Endothelial cell (in vitro differentiated cells): ENCODE measurements around the gene CLEC4G. TPM values are rescaled to one million over a fixed set of nuclear protein-coding genes. Genes with fewer than 3 reads are reported as not detected.

Experiments used
- DNase-seq: peaks from one replicate; pipeline ENCODE4 v3.0.0; 2021; ENCODE audit warnings: low spot score
- H3K27ac Mint-ChIP-seq: one replicate; pipeline ENCODE4 v1.8.0; 2021; ENCODE audit warnings: mixed read lengths, inconsistent platforms; ENCODE audit not compliant: unreplicated experiment
- H3K27me3 Mint-ChIP-seq: one replicate; pipeline ENCODE4 v1.8.0; 2021; ENCODE audit warnings: mild to moderate bottlenecking, moderate library complexity, mixed read lengths, inconsistent platforms; ENCODE audit not compliant: unreplicated experiment
- H3K36me3 Mint-ChIP-seq: one replicate; pipeline ENCODE4 v1.8.0; 2021; ENCODE audit warnings: mild to moderate bottlenecking, low read depth, mixed read lengths, inconsistent platforms; ENCODE audit not compliant: unreplicated experiment
- H3K4me1 Mint-ChIP-seq: one replicate; pipeline ENCODE4 v1.8.0; 2021; ENCODE audit warnings: mild to moderate bottlenecking, mixed read lengths, inconsistent platforms; ENCODE audit not compliant: unreplicated experiment
- H3K4me3 Mint-ChIP-seq: one replicate; pipeline ENCODE4 v1.8.0; 2021; ENCODE audit warnings: mild to moderate bottlenecking, mixed read lengths, inconsistent platforms; ENCODE audit not compliant: unreplicated experiment
- H3K9me3 Mint-ChIP-seq: one replicate; pipeline ENCODE4 v1.8.0; 2021; ENCODE audit warnings: mixed read lengths, inconsistent platforms; ENCODE audit not compliant: unreplicated experiment
- CTCF ChIP-seq: fragments of 200-600 bp; sonication (generic); IDR thresholded peaks from one replicate; pipeline ENCODE4 v1.5.0; 2021; ENCODE audit warnings: antibody characterized with exemption; ENCODE audit not compliant: unreplicated experiment
- long read RNA-seq: library from polyadenylated mRNA; unstranded; transcript quantifications from one replicate; pipeline ENCODE4 v2.0.0, GENCODE V29; 2020; ENCODE audit not compliant: unreplicated experiment
- total RNA-seq: library from RNA; stranded (reverse); fragmentation: NEBNext Ultra II Directional; extraction: Animal tissue kit (Norgen Biotek cat#: 25700); gene quantifications from one replicate; pipeline ENCODE4 v1.2.1, GENCODE V29; 2021; ENCODE audit not compliant: unreplicated experiment

Gene CLEC4G
- total RNA-seq, result not detected
- long read RNA-seq, result 0 reads

- peaks cover 29% of the 10 kb centered on the region for H3K27me3 Mint-ChIP-seq
Measured at GRCh38 chr19:7732045-7732444, at the start of gene CLEC4G. TSS of gene CLEC4G (minus strand) at chr19:7732110. CDS start at chr19:7732102, 8 bp downstream.

GRCh38 chr19:7781157-7781556 is 49.2 kb upstream of the CLEC4G start:
- no peak for TF ChIP-seq CTCF
- Mint-ChIP-seq H3K4me3 (no peak overlapping the region), H3K36me3 (no peaks in the 10 kb centered on the region), H3K27me3 (peaks cover 7% of the 10 kb centered on the region), H3K9me3 (no peaks in the 10 kb centered on the region), H3K4me1 (no peaks in the 10 kb centered on the region), H3K27ac (no peak overlapping the region)
- no peak for DNase-seq

More at GRCh38 chr19:7732045-7732444, at the start of gene CLEC4G:
- Mint-ChIP-seq H3K4me1 (no peaks in the 10 kb centered on the region), H3K27ac (no peak within 1 kb of the TSS), H3K9me3 (no peaks in the 10 kb centered on the region), H3K36me3 (no peaks in the 10 kb centered on the region), H3K4me3 (no peak within 1 kb of the TSS)
- TF ChIP-seq CTCF, result no peak
- DNase-seq, result no peak

GRCh38 chr19:7779631-7780486 is 47.9 kb upstream of the CLEC4G start:
- Mint-ChIP-seq H3K4me3 (no peak overlapping the region), H3K36me3 (no peaks in the 10 kb centered on the region), H3K27ac (no peak overlapping the region), H3K9me3 (no peaks in the 10 kb centered on the region), H3K27me3 (peaks cover 7% of the 10 kb centered on the region), H3K4me1 (no peaks in the 10 kb centered on the region)
- DNase-seq, result no peak
- TF ChIP-seq CTCF, result no peak

GRCh38 chr19:7778081-7778480 is 46.2 kb upstream of the CLEC4G start:
- no peak overlapping the region for H3K27ac Mint-ChIP-seq
- H3K4me3 Mint-ChIP-seq, result no peak overlapping the region
- TF ChIP-seq CTCF, result no peak
- H3K9me3 Mint-ChIP-seq, result no peaks in the 10 kb centered on the region
- no peak for DNase-seq
- no peaks in the 10 kb centered on the region for H3K4me1 Mint-ChIP-seq
- peaks cover 4% of the 10 kb centered on the region for H3K27me3 Mint-ChIP-seq
- H3K36me3 Mint-ChIP-seq, result no peaks in the 10 kb centered on the region

GRCh38 chr19:7775761-7776160 is 43.9 kb upstream of the CLEC4G start:
- DNase-seq, result no peak
- Mint-ChIP-seq H3K27me3 (peaks cover 2% of the 10 kb centered on the region), H3K9me3 (no peaks in the 10 kb centered on the region), H3K4me1 (no peaks in the 10 kb centered on the region), H3K4me3 (no peak overlapping the region), H3K27ac (no peak overlapping the region), H3K36me3 (no peaks in the 10 kb centered on the region)
- TF ChIP-seq CTCF, result no peak
